ENCODE data around the gene EWSR1.

The EWSR1 gene

GRCh38 chr22:29334696-29335344, 66.8 kb downstream of the EWSR1 start:
- H3K27ac ChIP-seq (replicated peaks), result no peak overlapping the region
- TF ChIP-seq GABPA (IDR thresholded peaks at IDR 0.05; ENCODE audit: low read depth) (no peak), SPI1 (IDR thresholded peaks at IDR 0.05; ENCODE audit: borderline replicate concordance, low read depth) (no peak), POLR2AphosphoS5 (IDR thresholded peaks at IDR 0.05; ENCODE audit: low read depth) (no peak), CTCF (IDR thresholded peaks at IDR 0.05; ENCODE audit: insufficient read depth, low read length) (no peak)
- TF ChIP-seq, protein P1, sequence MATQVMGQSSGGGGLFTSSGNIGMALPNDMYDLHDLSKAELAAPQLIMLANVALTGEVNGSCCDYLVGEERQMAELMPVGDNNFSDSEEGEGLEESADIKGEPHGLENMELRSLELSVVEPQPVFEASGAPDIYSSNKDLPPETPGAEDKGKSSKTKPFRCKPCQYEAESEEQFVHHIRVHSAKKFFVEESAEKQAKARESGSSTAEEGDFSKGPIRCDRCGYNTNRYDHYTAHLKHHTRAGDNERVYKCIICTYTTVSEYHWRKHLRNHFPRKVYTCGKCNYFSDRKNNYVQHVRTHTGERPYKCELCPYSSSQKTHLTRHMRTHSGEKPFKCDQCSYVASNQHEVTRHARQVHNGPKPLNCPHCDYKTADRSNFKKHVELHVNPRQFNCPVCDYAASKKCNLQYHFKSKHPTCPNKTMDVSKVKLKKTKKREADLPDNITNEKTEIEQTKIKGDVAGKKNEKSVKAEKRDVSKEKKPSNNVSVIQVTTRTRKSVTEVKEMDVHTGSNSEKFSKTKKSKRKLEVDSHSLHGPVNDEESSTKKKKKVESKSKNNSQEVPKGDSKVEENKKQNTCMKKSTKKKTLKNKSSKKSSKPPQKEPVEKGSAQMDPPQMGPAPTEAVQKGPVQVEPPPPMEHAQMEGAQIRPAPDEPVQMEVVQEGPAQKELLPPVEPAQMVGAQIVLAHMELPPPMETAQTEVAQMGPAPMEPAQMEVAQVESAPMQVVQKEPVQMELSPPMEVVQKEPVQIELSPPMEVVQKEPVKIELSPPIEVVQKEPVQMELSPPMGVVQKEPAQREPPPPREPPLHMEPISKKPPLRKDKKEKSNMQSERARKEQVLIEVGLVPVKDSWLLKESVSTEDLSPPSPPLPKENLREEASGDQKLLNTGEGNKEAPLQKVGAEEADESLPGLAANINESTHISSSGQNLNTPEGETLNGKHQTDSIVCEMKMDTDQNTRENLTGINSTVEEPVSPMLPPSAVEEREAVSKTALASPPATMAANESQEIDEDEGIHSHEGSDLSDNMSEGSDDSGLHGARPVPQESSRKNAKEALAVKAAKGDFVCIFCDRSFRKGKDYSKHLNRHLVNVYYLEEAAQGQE (IDR thresholded peaks at IDR 0.05; ENCODE audit: insufficient replicate concordance, low read depth), result no peak
- no peak overlapping the region for H3K4me3 ChIP-seq (replicated peaks; ENCODE audit: insufficient read depth, low read length)
- DNase-seq (ENCODE audit: low read depth in 1 of 2, low spot score in 1 of 2), result no peak
- no peaks in the 10 kb centered on the region for H3K27me3 ChIP-seq (ENCODE audit: insufficient read depth, poor library complexity, severe bottlenecking)

DNA sequence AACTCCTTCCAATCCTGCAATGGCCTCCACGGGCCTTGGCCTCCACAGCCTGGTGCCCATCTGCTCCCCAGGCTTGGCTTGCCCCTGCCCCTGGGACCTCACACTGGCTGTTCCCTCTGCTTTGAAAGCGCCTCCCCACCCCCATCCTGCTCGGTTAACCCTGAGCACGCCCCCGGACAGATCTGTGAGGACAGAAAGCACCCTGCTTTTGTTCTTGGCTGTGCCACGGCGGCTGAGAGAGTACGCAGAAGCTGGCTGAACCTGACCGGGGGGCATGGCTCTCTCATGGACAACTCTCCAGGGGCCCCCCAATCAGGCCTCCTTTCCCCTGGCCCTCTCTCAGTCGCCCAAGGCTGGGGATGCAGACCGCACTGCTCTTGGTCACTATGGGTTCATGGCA, 67.6 kb downstream of the EWSR1 start:
- DNase-seq (ENCODE audit: low read depth in 1 of 2, low spot score in 1 of 2), result no peak
- H3K4me3 ChIP-seq (replicated peaks; ENCODE audit: insufficient read depth, low read length), result no peak overlapping the region
- TF ChIP-seq GABPA (IDR thresholded peaks at IDR 0.05; ENCODE audit: low read depth) (no peak), CTCF (IDR thresholded peaks at IDR 0.05; ENCODE audit: insufficient read depth, low read length) (no peak), SPI1 (IDR thresholded peaks at IDR 0.05; ENCODE audit: borderline replicate concordance, low read depth) (no peak), POLR2AphosphoS5 (IDR thresholded peaks at IDR 0.05; ENCODE audit: low read depth) (no peak)
- TF ChIP-seq, protein P1 (IDR thresholded peaks at IDR 0.05; ENCODE audit: insufficient replicate concordance, low read depth), result no peak
- H3K27me3 ChIP-seq (ENCODE audit: insufficient read depth, poor library complexity, severe bottlenecking), result no peaks in the 10 kb centered on the region
- no peak overlapping the region for H3K27ac ChIP-seq (replicated peaks)

DNA sequence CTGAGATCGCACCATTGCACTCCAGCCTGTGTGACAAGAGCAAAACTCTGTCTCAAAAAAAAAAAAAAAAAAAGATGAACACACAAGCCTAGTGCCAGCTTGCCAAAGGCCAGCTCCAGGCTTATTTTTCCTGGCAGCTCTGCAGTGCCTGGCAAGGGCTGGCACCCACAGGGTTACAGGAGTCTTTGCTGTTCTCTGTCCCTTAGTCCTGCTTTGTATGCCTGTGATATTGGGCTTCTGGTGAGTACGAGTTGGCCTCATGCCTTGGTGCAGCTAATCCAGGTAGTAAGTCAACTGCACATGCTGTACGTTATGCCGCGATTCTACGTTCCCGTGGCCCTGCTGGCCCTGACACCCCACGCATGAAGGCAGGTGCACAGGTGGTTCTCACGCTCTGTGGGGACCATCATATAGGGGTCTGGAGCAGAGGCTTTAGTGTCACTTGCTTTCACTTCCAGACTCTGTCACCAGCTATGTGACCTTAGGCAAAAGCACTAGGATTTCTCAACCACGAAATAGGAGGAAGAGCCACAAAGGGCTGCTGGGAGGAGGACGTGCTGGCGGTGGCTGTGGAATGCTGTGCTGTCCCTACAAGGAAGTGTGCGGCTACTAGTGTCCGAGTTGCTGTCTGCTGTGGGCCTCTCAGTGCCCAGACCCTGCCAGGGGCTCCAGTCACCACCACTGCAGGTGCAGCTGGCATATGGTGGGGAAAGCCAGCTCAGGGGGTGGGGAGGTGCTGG, 68.9 kb downstream of the EWSR1 start:
- no peak overlapping the region for H3K27ac ChIP-seq (replicated peaks)
- no peak overlapping the region for H3K4me3 ChIP-seq (replicated peaks; ENCODE audit: insufficient read depth, low read length)
- TF ChIP-seq POLR2AphosphoS5 (IDR thresholded peaks at IDR 0.05; ENCODE audit: low read depth), result no peak
- no peak for TF ChIP-seq CTCF (IDR thresholded peaks at IDR 0.05; ENCODE audit: insufficient read depth, low read length)
- TF ChIP-seq, protein P1 (IDR thresholded peaks at IDR 0.05; ENCODE audit: insufficient replicate concordance, low read depth), result no peak
- no peak for DNase-seq (ENCODE audit: low read depth in 1 of 2, low spot score in 1 of 2)
- no peaks in the 10 kb centered on the region for H3K27me3 ChIP-seq (ENCODE audit: insufficient read depth, poor library complexity, severe bottlenecking)

Data from HL-60 (cell line).